Measurements from ENCODE around the gene PIP5KL1. TPM values are rescaled to one million over a fixed set of nuclear protein-coding genes. Genes with fewer than 3 reads are reported as not detected.

Gene PIP5KL1
- total and polyA plus RNA-seq, 2 of the 8 experiments (the other 6 are each of a cell fraction or from before 2014, with no cell fraction given), result 13.4 to 15.4 TPM

- no peak for TF ChIP-seq CHD7 (IDR thresholded peaks at IDR 0.05; ENCODE audit: insufficient replicate concordance, low read length)
- TF ChIP-seq JUND (IDR thresholded peaks at IDR 0.05; ENCODE audit: low read length), result no peak
- TF ChIP-seq BCL11A (IDR thresholded peaks at IDR 0.05; ENCODE audit: low read depth in 2 of 2, low read length in 2 of 2), result no peak
- TF ChIP-seq EGR1 (IDR thresholded peaks at IDR 0.05; ENCODE audit: borderline replicate concordance, low read depth, low read length), result no peak
- TF ChIP-seq TCF12 (IDR thresholded peaks at IDR 0.05; ENCODE audit: low read depth, low read length), result no peak
- no peak for TF ChIP-seq NANOG (IDR thresholded peaks at IDR 0.05; ENCODE audit: insufficient read depth, low read depth, low read length, poor library complexity, severe bottlenecking)
- no peak for TF ChIP-seq JUN (IDR thresholded peaks at IDR 0.05; ENCODE audit: low read depth, low read length)
These were observed 13.0 kb downstream of the PIP5KL1 start (continued) for GRCh38 chr9:127917603-127918002.
